ENCODE measurements around the gene CNOT8.
A peak's percentile ranks its signal among the peaks of the same experiment; 100 is the strongest.
"Not testable (repeated sequence)": the region's sequence is repeated elsewhere in the genome, so short reads cannot be mapped to it uniquely, and the experiment has no call there.

CNOT8 gene

GRCh38 chr5:154829589-154830218, 28.7 kb upstream of the CNOT8 start:
- Histone ChIP-seq H3K36me3 (peaks cover 40 to 64% (median 43%) of the 10 kb centered on the region in 3 donors), H3K4me3 (no peak overlapping the region), H3K9me3 (no peaks in the 10 kb centered on the region), H3K4me1 (peaks cover 0 to 5% (median 3%) of the 10 kb centered on the region in 4 donors), H3K27me3 (no peaks in the 10 kb centered on the region), H3K27ac (no peak overlapping the region)
- no peak for TF ChIP-seq CTCF (IDR thresholded peaks at IDR 0.05)
- intact Hi-C loops (cut with DNase I; ENCODE audit: low total_unique reads), result no loop called here
- no peak for DNase-seq

- TF ChIP-seq CTCF (IDR thresholded peaks at IDR 0.05), result no peak
- Histone ChIP-seq H3K9me3 (no peaks in the 10 kb centered on the region), H3K27ac (no peak overlapping the region), H3K36me3 (peaks cover 38 to 61% (median 43%) of the 10 kb centered on the region in 3 donors), H3K27me3 (no peaks in the 10 kb centered on the region), H3K4me1 (peaks cover 0 to 10% (median 8%) of the 10 kb centered on the region in 4 donors), H3K4me3 (no peak overlapping the region)
- intact Hi-C loops (cut with DNase I; ENCODE audit: low total_unique reads), result no loop called here
- DNase-seq, result no peak
These were observed 28.2 kb upstream of the CNOT8 start for GRCh38 chr5:154830219-154830595.

GRCh38 chr5:154830596-154830995, 27.8 kb upstream of the CNOT8 start:
- Histone ChIP-seq H3K27ac (no peak overlapping the region), H3K27me3 (no peaks in the 10 kb centered on the region), H3K36me3 (peaks cover 38 to 58% (median 43%) of the 10 kb centered on the region in 3 donors), H3K4me1 (peaks cover 0 to 12% (median 11%) of the 10 kb centered on the region in 4 donors), H3K4me3 (no peak overlapping the region), H3K9me3 (no peaks in the 10 kb centered on the region)
- TF ChIP-seq CTCF (IDR thresholded peaks at IDR 0.05), result no peak
- intact Hi-C loops (cut with DNase I; ENCODE audit: low total_unique reads), result no loop called here
- no peak for DNase-seq

- Histone ChIP-seq H3K36me3 (peaks cover 38 to 49% (median 43%) of the 10 kb centered on the region in 3 donors), H3K27ac (no peak overlapping the region), H3K4me1 (peaks cover 0 to 21% (median 13%) of the 10 kb centered on the region in 4 donors), H3K4me3 (no peak overlapping the region), H3K9me3 (no peaks in the 10 kb centered on the region), H3K27me3 (no peaks in the 10 kb centered on the region)
- no peak for TF ChIP-seq CTCF (IDR thresholded peaks at IDR 0.05)
- peak in 1 of 2 donors; percentile 62 for DNase-seq
- intact Hi-C loops (cut with DNase I; ENCODE audit: low total_unique reads), result no loop called here
These were observed 27.0 kb upstream of the CNOT8 start for GRCh38 chr5:154831451-154831850.

- H3K4me3 ChIP-seq; DNase-seq; H3K9me3 ChIP-seq; H3K27me3 ChIP-seq; H3K27ac ChIP-seq; intact Hi-C loops (cut with DNase I; ENCODE audit: low total_unique reads): not testable (repeated sequence)
- Histone ChIP-seq H3K36me3 (peaks cover 39 to 53% (median 42%) of the 10 kb centered on the region in 3 donors), H3K4me1 (peaks cover 0 to 22% (median 13%) of the 10 kb centered on the region in 4 donors)
These were observed 25.6 kb upstream of the CNOT8 start for GRCh38 chr5:154832804-154833203.

GRCh38 chr5:154834053-154834452, 24.4 kb upstream of the CNOT8 start:
- H3K36me3 ChIP-seq, result peaks cover 37 to 54% (median 38%) of the 10 kb centered on the region in 3 donors

GRCh38 chr5:154835701-154836052, 22.8 kb upstream of the CNOT8 start:
- DNase-seq; H3K27me3 ChIP-seq; intact Hi-C loops (cut with DNase I; ENCODE audit: low total_unique reads); H3K9me3 ChIP-seq: not testable (repeated sequence)
- Histone ChIP-seq H3K27ac (peak overlapping the region; percentile 74 to 79), H3K4me3 (peak overlapping the region; percentile 21 to 26), H3K4me1 (peaks cover 0 to 22% (median 13%) of the 10 kb centered on the region in 4 donors), H3K36me3 (peaks cover 21 to 42% (median 22%) of the 10 kb centered on the region in 3 donors)

More at GRCh38 chr5:154834053-154834452, 24.4 kb upstream of the CNOT8 start:
- H3K9me3 ChIP-seq, result no peaks in the 10 kb centered on the region
- TF ChIP-seq CTCF (IDR thresholded peaks at IDR 0.05), result no peak
- DNase-seq, result no peak
- intact Hi-C loops (cut with DNase I; ENCODE audit: low total_unique reads), result no loop called here
- peak overlapping the region in 1 of 2 donors; percentile 26 for H3K4me3 ChIP-seq
- H3K27me3 ChIP-seq, result no peaks in the 10 kb centered on the region
- peak overlapping the region; percentile 74 to 79 for H3K27ac ChIP-seq
- peaks cover 0 to 22% (median 13%) of the 10 kb centered on the region in 4 donors for H3K4me1 ChIP-seq

Measured in tibial artery (tissue), 4 donors.